HCT116 (cell line): ENCODE data around the gene TF. TPM values are rescaled to one million over a fixed set of nuclear protein-coding genes. Genes with fewer than 3 reads are reported as not detected.

Source experiments
- ATAC-seq: fragments of 200-7000 bp; cut with Tn5 transposase; 2 replicates; pipeline ENCODE4 v1.9.1; 2020; ENCODE audit warnings: mild to moderate bottlenecking, moderate library complexity
- BruUV-seq: library from RNA; stranded (reverse); fragments of 400-500 nt; replicated peaks from 2 replicates; lab custom pipeline; 2021; lab: Mats Ljungman, UMichigan
- CTCF ChIA-PET: fragments of 300-600 bp; sonication (Branson Sonifier 250); formaldehyde crosslinking; loops from one replicate; lab custom pipeline; 2021; ENCODE audit warnings: antibody characterized with exemption; lab: Charles Lee
- POLR2A ChIA-PET: fragments of 300-600, 350-600 bp; sonication (Branson Sonifier 250); formaldehyde crosslinking; loops from one replicate; lab custom pipeline; 2021; ENCODE audit warnings: antibody characterized with exemption; lab: Charles Lee
- RAD21 ChIA-PET, 2 experiments: fragments of 300-600 bp; sonication (Branson Sonifier 250); formaldehyde crosslinking; loops; one replicate each; lab custom pipeline; 2023; ENCODE audit warnings: low total read pairs in 2 of 2; ENCODE audit not compliant: uncharacterized antibody in 2 of 2, unreplicated experiment in 2 of 2, low non-redundant PET in 1 of 2; lab: Charles Lee
- DNase-seq: peaks from one replicate; pipeline ENCODE4 v3.0.0-alpha.2; 2010; ENCODE audit warnings: low read depth, low spot score
- H2AFZ ChIP-seq: fragments of 200-600 bp; shearing (Covaris generic), sonication (generic); 2 replicates; pipeline ENCODE4 v1.6.1; 2017; ENCODE audit warnings: low read depth, mixed run types, mixed read lengths, antibody characterized with exemption, low read length; ENCODE audit not compliant: poor library complexity, severe bottlenecking
- H3K27ac ChIP-seq: 2 replicates; pipeline ENCODE4 v1.5.1; 2012; ENCODE audit warnings: low read depth, low read length
- H3K27me3 ChIP-seq: fragments of 200-600 bp; sonication (generic); 2 replicates; pipeline ENCODE4 v1.6.1; 2016; ENCODE audit warnings: mixed run types, low read length, mixed read lengths; ENCODE audit not compliant: insufficient read depth
- H3K36me3 ChIP-seq, 2 experiments: fragments of 200-500 bp in 1 of 2; fragments of 200-600 bp in 1 of 2; sonication (Bioruptor generic) in 1 of 2; sonication (generic) in 1 of 2; 2 replicates each; pipeline versions ENCODE4 v1.5.1 to v1.6.1; 2014 to 2016; ENCODE audit warnings: low read length in 2 of 2, inconsistent platforms in 1 of 2, mixed read lengths in 1 of 2, mixed run types in 1 of 2; ENCODE audit not compliant: insufficient read depth in 2 of 2, control insufficient read depth in 1 of 2
- H3K4me1 ChIP-seq, 2 experiments: fragments of 200-600 bp in 1 of 2; sonication (generic) in 1 of 2; 2 replicates each; pipeline versions ENCODE4 v1.5.1 to v1.6.1; 2012 to 2017; ENCODE audit warnings: low read length in 2 of 2, inconsistent platforms in 1 of 2, mild to moderate bottlenecking in 1 of 2, mixed read lengths in 1 of 2, mixed run types in 1 of 2, moderate library complexity in 1 of 2; ENCODE audit not compliant: insufficient read depth in 2 of 2, control insufficient read depth in 1 of 2
- H3K4me2 ChIP-seq: fragments of 200-600 bp; sonication (generic); 2 replicates; pipeline ENCODE4 v1.6.1; 2017; ENCODE audit warnings: mixed run types, low read length, mixed read lengths
- H3K4me3 ChIP-seq, 2 experiments: fragments of 200-600 bp in 1 of 2; sonication (generic) in 1 of 2; replicated peaks in 1 of 2; 2 replicates each; pipeline ENCODE4 v1.5.1; 2011 to 2016; ENCODE audit warnings: low read length in 2 of 2, control low read depth in 1 of 2, low read depth in 1 of 2, mild to moderate bottlenecking in 1 of 2, mixed read lengths in 1 of 2, mixed run types in 1 of 2
- H3K79me2 ChIP-seq: fragments of 200-600 bp; sonication (generic); 2 replicates; pipeline ENCODE4 v1.6.1; 2017; ENCODE audit warnings: mild to moderate bottlenecking, mixed run types, low read length, moderate library complexity, mixed read lengths; ENCODE audit not compliant: insufficient read depth
- H3K9ac ChIP-seq: fragments of 200-600 bp; sonication (generic); 2 replicates; pipeline ENCODE4 v1.6.1; 2016; ENCODE audit warnings: low read length, mixed read lengths
- H3K9me2 ChIP-seq: fragments of 200-600 bp; sonication (generic), shearing (Covaris generic); 2 replicates; pipeline ENCODE4 v1.6.1; 2017; ENCODE audit warnings: mixed run types, mild to moderate bottlenecking, moderate library complexity; ENCODE audit not compliant: insufficient read depth
- H3K9me3 ChIP-seq, 2 experiments: fragments of 200-500 bp in 1 of 2; fragments of 200-600 bp in 1 of 2; sonication (Bioruptor generic) in 1 of 2; sonication (generic) in 1 of 2; 2 replicates each; pipeline ENCODE4 v1.6.1; 2014 to 2017; ENCODE audit warnings: low read length in 2 of 2, mixed read lengths in 2 of 2, inconsistent platforms in 1 of 2, low read depth in 1 of 2, mild to moderate bottlenecking in 1 of 2, mixed run types in 1 of 2, moderate library complexity in 1 of 2; ENCODE audit not compliant: control insufficient read depth in 1 of 2, insufficient read depth in 1 of 2
- H4K20me1 ChIP-seq: fragments of 200-600 bp; sonication (generic), shearing (Covaris generic); 2 replicates; pipeline ENCODE4 v1.6.1; 2017; ENCODE audit warnings: mixed run types, mild to moderate bottlenecking, moderate library complexity; ENCODE audit not compliant: insufficient read depth
- CBX3 ChIP-seq: IDR thresholded peaks from 2 replicates; pipeline ENCODE4 v1.6.1; 2012; ENCODE audit warnings: low read depth
- EGR1 ChIP-seq: IDR thresholded peaks from 2 replicates; pipeline ENCODE4 v1.6.1; 2012; ENCODE audit warnings: low read depth
- EZH2 ChIP-seq: fragments of 200-600 bp; sonication (generic); IDR thresholded peaks from 2 replicates; pipeline ENCODE4 v1.6.1; 2017; ENCODE audit warnings: antibody characterized with exemption, mixed run types
- EZH2phosphoT487 ChIP-seq: fragments of 200-600 bp; IDR thresholded peaks from 2 replicates; pipeline ENCODE4 v1.6.1; 2018; ENCODE audit warnings: antibody characterized with exemption, borderline replicate concordance
- FOSL1 ChIP-seq: IDR thresholded peaks from 2 replicates; pipeline ENCODE4 v1.6.1; 2012; ENCODE audit warnings: low read depth
- JUND ChIP-seq: IDR thresholded peaks from 2 replicates; pipeline ENCODE4 v1.6.1; 2012
- POLR2A ChIP-seq: IDR thresholded peaks from 2 replicates; pipeline ENCODE4 v1.7.0; 2011; ENCODE audit warnings: borderline replicate concordance; ENCODE audit not compliant: insufficient read depth, insufficient read length; ENCODE audit errors: extremely low read depth
- RAD21 ChIP-seq: IDR thresholded peaks from 2 replicates; pipeline ENCODE4 v1.6.1; 2012; ENCODE audit warnings: low read depth, mild to moderate bottlenecking
- SIN3A ChIP-seq: IDR thresholded peaks from 2 replicates; pipeline ENCODE4 v1.6.1; 2012; ENCODE audit warnings: low read depth
- SP1 ChIP-seq: IDR thresholded peaks from 2 replicates; pipeline ENCODE4 v1.6.1; 2012; ENCODE audit warnings: low read depth
- TCF7L2 ChIP-seq: IDR thresholded peaks from 2 replicates; pipeline ENCODE4 v1.7.0; 2011; ENCODE audit warnings: borderline replicate concordance, inconsistent platforms; ENCODE audit not compliant: insufficient read depth, insufficient read length; ENCODE audit errors: extremely low read depth
- intact Hi-C: fragments of 100-400 bp; cut with micrococcal nuclease; formaldehyde crosslinking; loops from 2 replicates; pipeline ENCODE4 v1.10.0; 2022
- total RNA-seq: library from RNA; stranded (reverse); gene quantifications from one replicate; pipeline ENCODE4 v1.2.1, GENCODE V29; 2021; ENCODE audit not compliant: unreplicated experiment
- TF ChIP-seq, protein P1 (sequence below), 3 experiments: fragments of 200-600 bp in 1 of 3; sonication (generic) in 1 of 3; IDR thresholded peaks in 2 of 3; conservative IDR thresholded peaks in 1 of 3; 2 replicates each; pipeline ENCODE4 v1.5.1; 2012 to 2017; ENCODE audit warnings: low read depth in 2 of 3, low read length in 2 of 3, antibody characterized with exemption in 1 of 3, borderline replicate concordance in 1 of 3, control low read depth in 1 of 3, mild to moderate bottlenecking in 1 of 3, mixed read lengths in 1 of 3, mixed run types in 1 of 3, moderate library complexity in 1 of 3; ENCODE audit not compliant: insufficient read depth in 1 of 3
- TF ChIP-seq, protein P2 (sequence below): IDR thresholded peaks from 2 replicates; pipeline ENCODE4 v1.6.1; 2012
- TF ChIP-seq, protein P3 (sequence below): IDR thresholded peaks from 2 replicates; pipeline ENCODE4 v1.6.1; 2011; ENCODE audit warnings: mild to moderate bottlenecking, low read length, moderate library complexity; ENCODE audit not compliant: insufficient replicate concordance; ENCODE audit errors: extremely low read depth

TF gene
- total RNA-seq, 1 experiment from 2014 or later = 10.4 TPM

DNA sequence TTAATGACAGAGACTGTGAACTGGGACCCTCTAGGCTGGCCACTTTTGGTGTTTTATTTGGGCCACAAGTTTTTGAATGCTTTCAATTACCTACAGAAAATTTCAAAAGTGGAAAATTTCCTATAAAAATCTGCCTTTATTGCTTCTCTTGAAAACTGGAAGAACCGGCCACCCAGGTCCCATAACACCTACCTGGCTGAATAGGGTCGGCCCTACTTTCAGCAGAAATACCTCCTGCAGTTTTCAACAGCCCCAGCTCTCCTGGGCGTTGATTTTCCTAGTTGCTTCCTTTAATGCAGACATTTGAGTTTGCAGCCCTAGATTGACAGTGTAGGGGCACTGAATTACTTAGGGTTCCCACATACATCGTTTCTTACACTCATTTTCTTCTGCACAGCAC is 58.7 kb downstream of the TF start:
- H3K79me2 ChIP-seq = peaks cover 28% of the 10 kb centered on the region
- no peak for ATAC-seq
- BruUV-seq = no TSS peak
- ChIA-PET POLR2A (no interaction called here), RAD21 (no interaction called here), CTCF (no interaction called here)
- H3K36me3 ChIP-seq = peaks cover 6 to 9% of the 10 kb centered on the region in 2 experiments; a peak in 3 of 4 replicates
- H3K27me3 ChIP-seq = no peaks in the 10 kb centered on the region
- H3K9me2 ChIP-seq = no peaks in the 10 kb centered on the region
- no peak for DNase-seq
- H4K20me1 ChIP-seq = no peaks in the 10 kb centered on the region
- intact Hi-C loops = loop anchor here (5.0 to 10.0 kb wide), 3 partner anchors 143 to 417 kb away; partner anchors contain the start of gene TOPBP1
- no peak overlapping the region for H3K27ac ChIP-seq
- TF ChIP-seq RAD21 = no peak
- TF ChIP-seq EZH2phosphoT487 = no peak
- no peak for TF ChIP-seq TCF7L2
- no peak for TF ChIP-seq EGR1
- TF ChIP-seq EZH2 = no peak
- TF ChIP-seq JUND = no peak
- TF ChIP-seq, protein P1, sequence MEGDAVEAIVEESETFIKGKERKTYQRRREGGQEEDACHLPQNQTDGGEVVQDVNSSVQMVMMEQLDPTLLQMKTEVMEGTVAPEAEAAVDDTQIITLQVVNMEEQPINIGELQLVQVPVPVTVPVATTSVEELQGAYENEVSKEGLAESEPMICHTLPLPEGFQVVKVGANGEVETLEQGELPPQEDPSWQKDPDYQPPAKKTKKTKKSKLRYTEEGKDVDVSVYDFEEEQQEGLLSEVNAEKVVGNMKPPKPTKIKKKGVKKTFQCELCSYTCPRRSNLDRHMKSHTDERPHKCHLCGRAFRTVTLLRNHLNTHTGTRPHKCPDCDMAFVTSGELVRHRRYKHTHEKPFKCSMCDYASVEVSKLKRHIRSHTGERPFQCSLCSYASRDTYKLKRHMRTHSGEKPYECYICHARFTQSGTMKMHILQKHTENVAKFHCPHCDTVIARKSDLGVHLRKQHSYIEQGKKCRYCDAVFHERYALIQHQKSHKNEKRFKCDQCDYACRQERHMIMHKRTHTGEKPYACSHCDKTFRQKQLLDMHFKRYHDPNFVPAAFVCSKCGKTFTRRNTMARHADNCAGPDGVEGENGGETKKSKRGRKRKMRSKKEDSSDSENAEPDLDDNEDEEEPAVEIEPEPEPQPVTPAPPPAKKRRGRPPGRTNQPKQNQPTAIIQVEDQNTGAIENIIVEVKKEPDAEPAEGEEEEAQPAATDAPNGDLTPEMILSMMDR (IDR thresholded peaks at IDR 0.05 in 2 of 3, conservative IDR thresholded peaks at IDR 0.05 in 1 of 3; ENCODE audit: borderline replicate concordance in 1 of 3, insufficient read depth in 1 of 3, low read depth in 2 of 3, low read length in 2 of 3) = no peak
- no peak for TF ChIP-seq SIN3A
- H3K9ac ChIP-seq = no peak overlapping the region
- H2AFZ ChIP-seq = peak overlapping the region; percentile 99
- H3K4me1 ChIP-seq = peaks cover 3 to 11% of the 10 kb centered on the region in 2 experiments
- H3K4me2 ChIP-seq = peak overlapping the region; percentile 77
- no peaks in the 10 kb centered on the region for H3K9me3 ChIP-seq
- peak overlapping the region; percentile 87 to 89; a peak in 3 of 4 replicates for H3K4me3 ChIP-seq

DNA sequence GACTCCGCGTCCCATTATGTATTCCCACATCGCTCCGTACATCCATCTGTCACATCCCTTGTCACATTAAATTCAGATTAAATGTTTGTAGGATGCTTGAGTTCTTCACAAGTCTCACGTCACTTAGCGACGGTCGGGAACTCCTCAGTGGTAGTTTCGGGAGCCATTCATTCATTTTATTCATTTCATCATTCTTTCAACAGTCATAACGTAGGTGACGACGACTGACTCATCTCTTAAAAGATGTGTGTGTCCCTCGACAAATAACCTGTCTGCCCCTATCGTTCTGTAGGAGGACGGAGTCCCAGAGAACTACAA is 59.1 kb downstream of the TF start:
- BruUV-seq = no TSS peak
- peaks cover 8 to 12% of the 10 kb centered on the region in 2 experiments; a peak in 3 of 4 replicates for H3K36me3 ChIP-seq
- peak overlapping the region; percentile 77 for H3K4me2 ChIP-seq
- intact Hi-C loops = loop anchor here (5.0 to 10.0 kb wide), 3 partner anchors 143 to 417 kb away; partner anchors contain the start of gene TOPBP1
- CTCF ChIA-PET = no interaction called here
- ATAC-seq (no peak; the same call in 1 of the 2 replicates), DNase-seq (no peak)
- H3K27ac ChIP-seq = no peak overlapping the region
- peak overlapping the region; percentile 87 to 89 for H3K4me3 ChIP-seq
- H3K27me3 ChIP-seq = no peaks in the 10 kb centered on the region
- RAD21 ChIA-PET = no interaction called here
- no peak overlapping the region for H3K9ac ChIP-seq
- peaks cover 31% of the 10 kb centered on the region for H3K79me2 ChIP-seq
- H2AFZ ChIP-seq = peak overlapping the region; percentile 99
- TF ChIP-seq, protein P1 (IDR thresholded peaks at IDR 0.05 in 2 of 3, conservative IDR thresholded peaks at IDR 0.05 in 1 of 3; ENCODE audit: borderline replicate concordance in 1 of 3, insufficient read depth in 1 of 3, low read depth in 2 of 3, low read length in 2 of 3) = no peak
- TF ChIP-seq FOSL1 (no peak), JUND (0 out of 2 replicates have a peak, but pooled peaks have one; percentile 8), POLR2A (no peak), RAD21 (no peak), SP1 (no peak), CBX3 (0 out of 2 replicates have a peak, but pooled peaks have one; percentile 36)
- TF ChIP-seq, protein P2, sequence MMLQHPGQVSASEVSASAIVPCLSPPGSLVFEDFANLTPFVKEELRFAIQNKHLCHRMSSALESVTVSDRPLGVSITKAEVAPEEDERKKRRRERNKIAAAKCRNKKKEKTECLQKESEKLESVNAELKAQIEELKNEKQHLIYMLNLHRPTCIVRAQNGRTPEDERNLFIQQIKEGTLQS = no peak
- TF ChIP-seq, protein P3, sequence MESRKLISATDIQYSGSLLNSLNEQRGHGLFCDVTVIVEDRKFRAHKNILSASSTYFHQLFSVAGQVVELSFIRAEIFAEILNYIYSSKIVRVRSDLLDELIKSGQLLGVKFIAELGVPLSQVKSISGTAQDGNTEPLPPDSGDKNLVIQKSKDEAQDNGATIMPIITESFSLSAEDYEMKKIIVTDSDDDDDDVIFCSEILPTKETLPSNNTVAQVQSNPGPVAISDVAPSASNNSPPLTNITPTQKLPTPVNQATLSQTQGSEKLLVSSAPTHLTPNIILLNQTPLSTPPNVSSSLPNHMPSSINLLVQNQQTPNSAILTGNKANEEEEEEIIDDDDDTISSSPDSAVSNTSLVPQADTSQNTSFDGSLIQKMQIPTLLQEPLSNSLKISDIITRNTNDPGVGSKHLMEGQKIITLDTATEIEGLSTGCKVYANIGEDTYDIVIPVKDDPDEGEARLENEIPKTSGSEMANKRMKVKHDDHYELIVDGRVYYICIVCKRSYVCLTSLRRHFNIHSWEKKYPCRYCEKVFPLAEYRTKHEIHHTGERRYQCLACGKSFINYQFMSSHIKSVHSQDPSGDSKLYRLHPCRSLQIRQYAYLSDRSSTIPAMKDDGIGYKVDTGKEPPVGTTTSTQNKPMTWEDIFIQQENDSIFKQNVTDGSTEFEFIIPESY = no peak
- POLR2A ChIA-PET = no interaction called here
- no peaks in the 10 kb centered on the region for H3K9me3 ChIP-seq
- H4K20me1 ChIP-seq = no peaks in the 10 kb centered on the region
- no peaks in the 10 kb centered on the region for H3K9me2 ChIP-seq
- peaks cover 3 to 11% of the 10 kb centered on the region in 2 experiments for H3K4me1 ChIP-seq
